Measurements from ENCODE around the gene HOMER1. TPM values are rescaled to one million over a fixed set of nuclear protein-coding genes. Genes with fewer than 3 reads are reported as not detected.
"Not testable (repeated sequence)": the region's sequence is repeated elsewhere in the genome, so short reads cannot be mapped to it uniquely, and the experiment has no call there.

The HOMER1 gene
- total and polyA plus RNA-seq, 2 of the 13 experiments (the other 11 are each of a cell fraction or from before 2014, with no cell fraction given), result 5.3 to 24.8 TPM

- ATAC-seq; FAIRE-seq; H4K20me1 ChIP-seq (ENCODE audit: insufficient read depth, low read length); CTCF ChIA-PET (ENCODE audit: low intra/inter-chr PET ratio, low total read pairs); H3K4me3 ChIP-seq (replicated peaks in 1 of 3; ENCODE audit: insufficient read depth in 1 of 3, low read depth in 2 of 3, low read length in 3 of 3); intact Hi-C loops (cut with micrococcal nuclease; ENCODE audit: unreplicated experiment); H3K36me3 ChIP-seq (replicated peaks in 1 of 2; ENCODE audit: control insufficient read depth in 1 of 2, insufficient read depth in 2 of 2, low read length in 2 of 2); BruUV-seq (replicated peaks); H3K9ac ChIP-seq (ENCODE audit: insufficient read depth, low read depth, low read length); H3K9me3 ChIP-seq (ENCODE audit: low read length); H3K4me2 ChIP-seq (ENCODE audit: low read depth, low read length); POLR2A ChIA-PET; in situ Hi-C loops (cut with HindIII; ENCODE audit: extremely low pct_ligation_motif_present, low pct_unique_long_range_greater_than_20kb); H3K27me3 ChIP-seq (ENCODE audit: control insufficient read depth in 1 of 2, insufficient read depth in 2 of 2, low read length in 2 of 2); DNase-seq (ENCODE audit: low spot score); H3K27ac ChIP-seq (ENCODE audit: extremely low read length, insufficient read depth, low read length); H2AFZ ChIP-seq (ENCODE audit: low read length): not testable (repeated sequence)
- peaks cover 14% of the 10 kb centered on the region for H3K4me1 ChIP-seq (ENCODE audit: insufficient read depth, low read length)
- 81% methylated on average over 14 of the region's 14 CpGs for WGBS (ENCODE audit: low lambda C conversion rate)
- peaks cover 20% of the 10 kb centered on the region for H3K79me2 ChIP-seq (ENCODE audit: insufficient read depth, low read length)
Observed at GRCh38 chr5:79516331-79516730, 2.4 kb upstream of the HOMER1 start.

- peak; percentile 72 for DNase-seq (ENCODE audit: low spot score)
- BruUV-seq (replicated peaks), result TSS peak; percentile 94
- H3K9me3 ChIP-seq (ENCODE audit: low read length), result no peaks in the 10 kb centered on the region
- POLR2A ChIA-PET, result interaction anchor here (0.7 to 4.5 kb wide), 19 partner anchors 9 to 529 kb away, joined by 3 to 37 read pairs (median 7); partner anchors contain the start of genes ARSB and TENT2
- ATAC-seq, result peak; percentile 75
- intact Hi-C loops (cut with micrococcal nuclease; ENCODE audit: unreplicated experiment) (loop anchor here (1.0 to 5.0 kb wide), 3 partner anchors 21 to 277 kb away; partner anchors contain the start of gene JMY), in situ Hi-C loops (cut with HindIII; ENCODE audit: extremely low pct_ligation_motif_present, low pct_unique_long_range_greater_than_20kb) (no loop called here)
- peak overlapping the region; percentile 93 for H3K9ac ChIP-seq (ENCODE audit: insufficient read depth, low read depth, low read length)
- peak overlapping the region; percentile 58 for H2AFZ ChIP-seq (ENCODE audit: low read length)
- H3K79me2 ChIP-seq (ENCODE audit: insufficient read depth, low read length), result peaks cover 38% of the 10 kb centered on the region
- peak overlapping the region; percentile 83 for H3K4me2 ChIP-seq (ENCODE audit: low read depth, low read length)
- no peak for FAIRE-seq
- 2% methylated on average over 38 of the region's 38 CpGs for WGBS (ENCODE audit: low lambda C conversion rate)
- peak overlapping the region; percentile 93 for H3K27ac ChIP-seq (ENCODE audit: extremely low read length, insufficient read depth, low read length)
- H4K20me1 ChIP-seq (ENCODE audit: insufficient read depth, low read length), result peaks cover 6% of the 10 kb centered on the region; the same call in 1 of the 2 replicates
- H3K27me3 ChIP-seq (ENCODE audit: control insufficient read depth in 1 of 2, insufficient read depth in 2 of 2, low read length in 2 of 2), result no peaks in the 10 kb centered on the region; a peak in 1 of 5 replicates
- CTCF ChIA-PET (ENCODE audit: low intra/inter-chr PET ratio, low total read pairs), result no interaction called here
- H3K36me3 ChIP-seq (replicated peaks in 1 of 2; ENCODE audit: control insufficient read depth in 1 of 2, insufficient read depth in 2 of 2, low read length in 2 of 2), result no peaks in the 10 kb centered on the region
- peak overlapping the region; percentile 82 to 88 (median 88) for H3K4me3 ChIP-seq (replicated peaks in 1 of 3; ENCODE audit: insufficient read depth in 1 of 3, low read depth in 2 of 3, low read length in 3 of 3)
- peaks cover 32% of the 10 kb centered on the region for H3K4me1 ChIP-seq (ENCODE audit: insufficient read depth, low read length)
- TF ChIP-seq ZNF205 (CRISPR knock-in tag; IDR thresholded peaks at IDR 0.05) (peak; percentile 72), SIN3A (IDR thresholded peaks at IDR 0.05; ENCODE audit: borderline replicate concordance, low read depth, low read length) (no peak; the same call in 1 of the 2 replicates), NR1H2 (CRISPR knock-in tag; IDR thresholded peaks at IDR 0.05; ENCODE audit: borderline replicate concordance, low read depth) (no peak), KLF13 (CRISPR knock-in tag; IDR thresholded peaks at IDR 0.05) (0 out of 2 replicates have a peak, but pooled peaks have one; percentile 46), JUND (CRISPR knock-in tag; IDR thresholded peaks at IDR 0.05) (no peak; the same call in 1 of the 2 replicates), CHD2 (IDR thresholded peaks at IDR 0.05; ENCODE audit: low read depth, low read length) (no peak), NCOR1 (IDR thresholded peaks at IDR 0.05; ENCODE audit: borderline replicate concordance, low read length) (no peak), ZNF773 (CRISPR knock-in tag; IDR thresholded peaks at IDR 0.05; ENCODE audit: borderline replicate concordance) (no peak), CC2D1A (CRISPR knock-in tag; IDR thresholded peaks at IDR 0.05) (0 out of 2 replicates have a peak, but pooled peaks have one; percentile 55), ZNF879 (CRISPR knock-in tag; IDR thresholded peaks at IDR 0.05) (no peak), REL (CRISPR knock-in tag; conservative IDR thresholded peaks at IDR 0.05) (no peak; the same call in 1 of the 2 replicates), ZNF414 (CRISPR knock-in tag; IDR thresholded peaks at IDR 0.05) (0 out of 2 replicates have a peak, but pooled peaks have one; percentile 34), ZBTB8A (CRISPR knock-in tag; IDR thresholded peaks at IDR 0.05; ENCODE audit: borderline replicate concordance, low read depth) (peak; percentile 16; the same call in 1 of the 2 replicates), ZNF7 (CRISPR knock-in tag; IDR thresholded peaks at IDR 0.05) (no peak), NFATC3 (CRISPR knock-in tag; IDR thresholded peaks at IDR 0.05) (no peak)
Observed at GRCh38 chr5:79514391-79515105, 614 bp upstream of the HOMER1 start.
